ENCODE results near the gene SLC24A4. TPM values are rescaled to one million over a fixed set of nuclear protein-coding genes. Genes with fewer than 3 reads are reported as not detected.

The SLC24A4 gene
- total RNA-seq, 1 donor from 2014 or later: 0.07 TPM

DNA sequence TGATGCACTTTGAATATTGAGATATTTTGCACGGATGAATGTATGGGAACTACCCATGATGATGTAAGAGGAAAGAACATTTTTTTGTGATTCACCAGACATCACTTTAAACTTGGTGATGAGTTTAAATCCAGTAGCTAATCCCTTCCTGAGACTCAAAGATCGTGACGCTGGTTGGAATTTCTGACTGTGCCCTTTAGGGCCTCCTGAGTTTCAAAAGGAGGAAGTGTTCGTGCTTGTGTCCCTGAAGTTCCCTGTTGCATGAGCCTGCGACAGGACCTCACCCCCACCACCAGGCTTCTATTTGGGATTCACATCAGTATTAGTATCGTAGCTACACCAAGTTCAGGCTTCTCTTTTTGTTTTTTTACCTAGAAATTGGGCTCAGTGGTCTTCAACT lies 172.1 kb downstream of the SLC24A4 start:
- intact Hi-C loops (cut with micrococcal nuclease): no loop called here

DNA sequence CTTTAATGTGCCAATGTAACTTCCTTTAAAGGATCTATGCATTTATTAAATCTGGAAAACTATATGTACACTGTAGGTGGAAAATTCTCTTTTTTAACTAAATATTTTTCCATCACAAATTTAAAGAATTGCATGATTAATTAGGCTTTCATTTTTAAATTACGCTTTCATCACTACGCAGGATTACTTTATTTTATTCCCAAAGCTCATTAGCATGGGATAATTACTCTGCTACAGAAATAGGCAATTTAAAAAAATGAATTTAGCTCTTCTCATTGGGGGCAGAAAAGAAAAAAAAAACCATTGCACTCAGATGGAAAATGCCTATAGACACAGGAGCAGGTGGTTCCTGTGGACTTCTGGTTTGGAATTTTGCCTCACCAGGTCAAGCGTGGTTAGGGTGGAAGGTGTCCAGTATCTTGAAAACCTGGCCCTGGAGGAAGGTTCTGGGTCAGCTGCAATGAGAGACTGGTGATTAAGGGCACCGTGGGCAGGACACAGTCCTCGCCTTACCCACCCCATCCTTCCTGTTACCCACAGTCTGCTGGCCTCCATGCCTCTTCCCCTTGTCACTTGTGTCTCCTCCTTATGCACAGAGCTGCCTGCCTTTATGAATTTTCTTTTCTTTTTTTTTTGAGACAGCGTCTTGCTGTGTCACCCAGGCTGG lies 173.4 kb downstream of the SLC24A4 start:
- intact Hi-C loops (cut with micrococcal nuclease): no loop called here

DNA sequence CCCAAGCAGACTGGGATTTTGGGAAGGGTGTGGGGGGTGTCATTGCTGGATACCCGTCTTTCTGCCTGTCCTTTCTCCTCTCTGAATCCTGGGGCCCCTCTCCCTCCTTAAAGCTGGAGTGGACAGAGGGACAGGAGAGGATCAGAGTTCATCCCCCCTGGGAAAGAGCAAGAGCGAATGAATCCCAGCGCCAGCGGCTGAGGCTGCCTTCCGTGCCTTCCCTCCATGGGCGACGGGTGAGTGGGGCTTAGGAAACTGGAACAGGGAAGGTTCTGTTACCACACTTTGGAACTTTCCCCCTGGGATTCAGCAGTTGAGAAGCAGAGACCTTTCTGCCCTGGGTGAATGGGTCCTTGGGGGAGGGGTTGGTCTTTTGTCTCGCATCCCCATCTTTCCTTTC lies 174.4 kb downstream of the SLC24A4 start:
- intact Hi-C loops (cut with micrococcal nuclease): no loop called here

DNA sequence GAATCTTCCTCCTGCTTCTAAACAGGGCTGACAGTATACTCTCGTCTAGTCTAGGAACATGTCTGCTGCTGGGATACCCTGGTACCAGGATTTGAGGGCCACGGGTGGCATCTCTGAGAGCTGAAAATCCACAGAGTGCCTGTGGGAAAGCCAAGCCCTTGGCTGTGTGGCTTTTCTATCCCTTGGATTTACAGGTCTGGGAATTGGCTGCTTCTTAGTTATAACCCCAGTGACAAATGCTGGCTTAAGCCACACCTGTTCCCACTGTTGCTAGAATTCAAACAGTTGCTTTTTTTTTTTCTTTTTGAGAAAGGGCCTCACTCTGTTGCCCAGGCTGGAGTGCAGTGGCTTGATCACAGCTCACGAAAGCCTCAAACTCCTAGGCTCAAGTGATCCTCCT lies 176.3 kb downstream of the SLC24A4 start:
- intact Hi-C loops (cut with micrococcal nuclease): no loop called here

DNA sequence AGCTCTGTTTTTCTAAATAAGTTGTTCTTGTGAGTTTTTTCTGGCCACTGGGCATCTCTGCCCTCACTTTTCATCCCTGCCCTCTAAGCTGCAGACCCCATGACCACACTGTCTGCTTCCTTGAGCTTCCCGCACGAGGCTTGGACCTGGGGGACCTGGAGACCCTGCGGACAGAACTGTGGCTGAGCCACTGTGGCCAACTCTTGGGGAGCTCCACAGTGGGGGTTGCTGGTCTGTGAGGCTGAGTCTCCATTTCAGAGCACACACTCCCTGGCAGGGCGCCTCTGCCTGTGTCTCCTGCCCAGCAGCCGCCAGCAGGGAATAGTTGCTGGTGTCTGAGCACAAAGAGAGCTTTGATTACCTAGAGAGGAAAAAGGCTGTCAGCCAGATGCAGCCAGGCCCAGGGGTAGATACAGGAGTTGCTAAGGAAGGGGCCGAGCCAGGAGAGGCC lies 177.6 kb downstream of the SLC24A4 start:
- intact Hi-C loops (cut with micrococcal nuclease): no loop called here

DNA sequence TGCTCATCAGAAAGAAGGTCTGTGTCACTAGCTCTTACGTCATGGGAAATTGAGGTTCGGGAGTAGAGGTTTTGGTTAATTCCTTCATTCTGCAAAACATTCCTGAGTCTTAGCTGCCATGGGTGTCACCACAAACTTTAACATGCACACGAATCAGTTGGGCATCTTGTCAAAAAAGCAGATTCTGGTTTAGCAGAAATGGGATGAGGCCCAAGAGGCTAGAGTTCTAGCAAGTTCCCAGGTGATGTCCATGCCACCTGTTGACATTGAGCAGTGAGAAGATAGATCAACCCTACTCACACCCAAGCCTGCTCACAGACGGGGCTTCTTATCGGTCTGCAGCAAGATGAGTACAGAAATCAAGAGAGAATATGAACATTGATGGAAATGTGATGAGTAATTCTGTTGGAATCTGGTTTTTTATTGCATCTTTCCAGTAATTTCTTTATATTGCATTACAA lies 179.0 kb downstream of the SLC24A4 start:
- intact Hi-C loops (cut with micrococcal nuclease): no loop called here

DNA sequence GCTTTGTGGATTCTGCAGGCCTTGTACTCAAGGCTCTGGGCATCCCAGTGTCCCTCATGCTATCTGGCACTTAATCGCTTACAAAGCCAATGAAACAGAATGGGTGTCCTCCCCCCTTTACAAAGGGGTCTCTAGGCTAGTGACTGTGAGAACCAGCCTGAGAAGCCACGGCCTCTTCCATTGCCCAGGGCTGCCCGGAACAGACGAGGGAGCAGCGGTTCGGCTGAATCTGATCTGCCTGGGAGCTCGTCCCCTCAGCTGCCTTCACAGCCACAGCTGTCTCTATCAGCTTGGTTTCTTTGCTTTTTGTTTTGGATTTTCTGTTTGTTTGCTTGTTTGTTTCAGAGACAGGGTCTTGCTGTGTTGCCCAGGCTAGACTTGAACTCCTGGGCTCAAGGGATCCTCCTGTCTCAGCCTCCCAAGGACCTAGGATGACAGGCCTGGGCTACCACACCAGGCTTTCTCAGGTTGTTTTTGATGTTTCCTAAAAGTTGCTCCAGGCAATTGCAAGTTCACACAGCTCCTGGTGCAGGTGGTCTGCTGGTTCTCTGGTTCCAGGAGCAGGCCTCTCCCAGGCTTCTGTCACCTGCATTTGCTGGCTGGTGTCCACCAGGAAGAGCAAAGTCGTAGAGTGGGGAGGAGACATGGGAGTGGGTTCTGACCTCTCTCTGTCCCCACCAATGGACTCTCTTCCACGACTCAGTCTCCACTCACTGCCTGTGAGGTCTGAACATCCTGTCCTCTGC lies 179.7 kb downstream of the SLC24A4 start:
- intact Hi-C loops (cut with micrococcal nuclease): no loop called here

DNA sequence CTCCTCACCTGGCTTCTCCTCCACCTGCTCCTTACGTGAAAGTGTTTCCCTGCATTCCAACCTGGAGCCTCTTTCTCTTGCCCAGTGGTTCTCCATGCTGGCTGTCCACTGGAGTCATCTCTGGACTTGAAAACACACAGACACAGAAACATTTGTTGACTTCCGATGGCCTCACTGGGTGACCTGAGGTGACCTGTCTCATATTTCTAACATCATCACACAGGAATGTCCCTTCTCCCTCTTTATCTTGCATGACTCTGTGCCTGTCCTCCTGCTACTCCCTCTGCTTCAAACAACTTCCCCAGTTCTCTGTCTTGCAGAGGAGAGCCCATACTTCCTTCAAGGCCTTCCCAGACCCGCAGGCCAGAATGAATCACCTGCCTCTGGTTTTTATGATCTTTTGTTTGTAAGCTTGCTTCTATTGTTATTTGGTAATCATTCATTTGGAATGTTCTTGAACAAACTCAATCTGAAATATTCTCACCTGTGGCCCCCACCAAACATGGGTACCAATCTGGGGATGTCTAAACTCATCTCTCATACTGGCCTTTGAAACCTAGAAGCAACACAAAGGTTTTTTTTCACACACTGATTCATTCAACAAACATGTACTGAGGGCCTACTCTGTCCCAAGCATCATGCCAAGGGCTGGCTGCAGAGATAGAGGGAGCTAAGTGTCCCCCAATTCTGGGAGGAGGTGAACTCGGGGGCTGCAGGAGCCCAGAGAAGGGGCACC lies 181.0 kb downstream of the SLC24A4 start:
- intact Hi-C loops (cut with micrococcal nuclease): no loop called here

DNA sequence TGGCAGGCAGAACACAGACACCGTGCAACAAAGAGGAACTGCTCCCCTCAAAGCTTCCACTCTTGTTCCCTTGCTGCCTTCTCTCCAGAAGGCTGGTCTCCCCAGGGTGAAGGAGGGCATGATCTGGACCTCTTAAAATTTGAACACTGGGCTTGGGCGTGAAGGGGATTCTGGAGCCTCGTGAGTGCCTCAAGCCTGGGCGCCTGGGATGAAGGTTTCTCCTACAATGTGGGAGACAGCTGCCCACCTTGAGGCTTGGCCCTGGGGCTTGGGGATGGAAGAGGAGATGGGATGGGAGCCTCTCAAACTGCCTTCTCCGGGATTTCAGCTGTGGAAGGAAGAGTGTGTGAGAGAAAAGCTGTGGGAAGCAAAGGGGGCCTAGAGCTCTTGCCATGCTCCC lies 182.9 kb downstream of the SLC24A4 start:
- intact Hi-C loops (cut with micrococcal nuclease): no loop called here

DNA sequence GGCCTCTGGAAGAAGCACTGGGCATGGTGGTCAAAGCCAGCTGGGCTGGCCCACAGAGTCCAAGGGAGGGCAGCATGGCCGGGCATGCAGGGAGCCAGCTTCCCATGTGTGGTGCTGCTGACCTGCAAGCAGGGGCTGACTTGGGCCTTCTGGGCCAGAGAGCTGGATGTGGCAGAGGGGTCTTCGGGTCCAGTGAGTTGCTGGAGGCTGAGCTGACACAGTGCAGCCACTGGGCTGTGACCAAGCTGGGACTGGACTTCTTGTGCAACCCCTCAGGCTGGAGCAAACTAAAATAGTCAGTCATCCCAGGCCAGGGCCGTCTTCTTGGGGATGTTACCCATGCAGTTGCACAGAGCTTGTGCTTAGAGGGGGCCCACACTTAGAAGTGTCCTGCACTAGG lies 183.3 kb downstream of the SLC24A4 start:
- intact Hi-C loops (cut with micrococcal nuclease): no loop called here

DNA sequence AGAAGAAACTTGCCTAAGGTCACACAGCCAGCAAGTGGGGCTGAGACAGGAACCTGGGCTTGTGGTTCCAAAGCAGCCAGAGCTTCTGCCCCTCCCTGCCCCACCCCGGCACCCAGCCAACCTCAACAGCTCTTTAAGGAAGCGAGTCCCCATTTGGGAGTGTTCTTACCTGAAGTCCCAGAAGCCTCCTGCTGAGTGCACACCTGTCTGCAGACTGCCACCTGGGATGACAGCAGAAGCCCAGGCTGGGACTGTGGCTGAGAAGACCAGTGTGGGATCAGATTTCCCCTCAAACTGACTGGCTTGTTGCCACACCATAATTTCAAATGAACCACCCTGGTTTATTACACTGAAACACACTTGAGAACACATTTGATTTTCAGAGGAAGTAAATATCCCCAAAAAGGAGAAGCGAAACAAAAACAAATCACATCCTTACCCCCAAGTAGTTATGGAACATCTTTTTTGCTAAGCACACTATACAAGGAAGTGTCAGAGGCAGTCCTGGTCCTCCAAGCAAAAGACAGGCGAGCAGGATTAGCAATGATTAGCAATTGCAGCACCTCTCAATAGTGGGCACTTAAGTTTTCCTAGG lies 184.3 kb downstream of the SLC24A4 start:
- intact Hi-C loops (cut with micrococcal nuclease): no loop called here

DNA sequence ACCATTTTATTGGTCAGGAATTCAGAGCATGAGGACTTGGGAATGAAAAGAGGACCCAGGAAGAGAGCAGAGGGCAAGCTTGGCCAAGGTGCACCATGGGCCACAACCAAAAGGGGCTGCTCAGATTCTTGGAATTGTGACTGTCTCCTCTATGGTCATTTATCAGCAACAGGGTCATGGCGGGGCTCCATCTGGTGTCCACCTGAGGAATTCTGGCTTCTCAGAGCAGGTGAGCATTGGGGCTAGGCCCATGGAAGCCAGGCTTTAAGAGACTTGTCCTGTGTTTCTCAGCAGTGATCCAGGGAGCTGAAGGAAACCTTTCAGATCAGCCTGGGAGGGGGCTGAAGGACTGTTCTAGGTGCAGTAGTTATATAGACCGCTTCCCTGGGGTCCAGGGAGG lies 188.0 kb downstream of the SLC24A4 start:
- intact Hi-C loops (cut with micrococcal nuclease): no loop called here

DNA sequence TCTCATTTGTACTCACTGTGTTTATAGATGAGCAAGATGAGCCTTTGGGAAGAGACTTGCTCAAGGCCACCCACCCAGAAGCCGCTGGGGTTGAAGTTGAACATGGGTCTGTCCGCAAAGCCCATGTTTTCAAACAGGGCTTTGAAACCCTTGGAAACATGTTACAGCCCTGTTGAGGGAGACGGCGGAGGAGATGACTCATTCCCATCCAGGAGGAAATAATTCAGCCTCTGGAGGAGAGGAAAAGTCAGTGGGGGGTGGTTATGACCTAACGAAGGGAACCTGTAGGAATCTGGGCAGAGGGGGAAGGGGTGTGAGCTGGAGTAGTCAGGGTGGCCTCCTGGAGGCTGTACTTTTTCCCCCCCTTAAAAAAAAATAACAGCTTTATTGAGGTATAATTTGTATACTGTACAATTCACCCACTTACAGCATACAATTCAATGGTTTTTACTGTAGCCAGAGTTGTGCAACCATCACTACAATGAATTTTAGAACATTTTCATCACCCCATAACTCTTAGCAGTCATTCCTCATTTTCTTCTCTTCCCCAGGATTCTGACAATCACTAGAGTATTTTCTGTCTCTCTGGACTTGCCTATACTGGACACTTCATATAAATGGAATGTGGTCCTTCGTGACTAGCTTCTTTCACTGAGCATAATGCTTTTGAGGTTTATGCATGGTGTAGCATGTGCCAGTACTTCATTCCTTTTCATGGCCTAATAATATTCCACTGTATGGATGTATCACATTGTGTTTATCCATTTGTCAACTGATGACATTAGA lies 188.7 kb downstream of the SLC24A4 start:
- intact Hi-C loops (cut with micrococcal nuclease): no loop called here

DNA sequence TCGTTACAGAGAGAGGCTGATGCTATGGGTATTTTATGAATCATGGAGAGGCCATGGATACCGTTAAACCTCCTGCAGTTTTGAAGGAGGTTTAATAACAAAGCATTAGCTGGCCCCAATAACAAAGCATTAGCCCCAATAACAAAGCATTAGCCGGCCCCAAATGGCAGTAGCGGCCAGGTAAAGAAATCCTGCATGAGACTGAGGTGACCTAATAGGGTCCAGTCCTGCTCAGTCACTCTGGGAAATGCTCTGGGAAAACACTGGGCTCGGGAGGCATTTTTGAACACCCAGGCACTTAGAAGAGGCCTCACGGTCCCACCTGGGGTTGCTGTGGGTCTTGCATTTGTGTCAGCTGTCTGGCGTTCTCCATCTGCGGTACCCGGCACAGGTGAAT lies 189.8 kb downstream of the SLC24A4 start:
- intact Hi-C loops (cut with micrococcal nuclease): no loop called here

DNA sequence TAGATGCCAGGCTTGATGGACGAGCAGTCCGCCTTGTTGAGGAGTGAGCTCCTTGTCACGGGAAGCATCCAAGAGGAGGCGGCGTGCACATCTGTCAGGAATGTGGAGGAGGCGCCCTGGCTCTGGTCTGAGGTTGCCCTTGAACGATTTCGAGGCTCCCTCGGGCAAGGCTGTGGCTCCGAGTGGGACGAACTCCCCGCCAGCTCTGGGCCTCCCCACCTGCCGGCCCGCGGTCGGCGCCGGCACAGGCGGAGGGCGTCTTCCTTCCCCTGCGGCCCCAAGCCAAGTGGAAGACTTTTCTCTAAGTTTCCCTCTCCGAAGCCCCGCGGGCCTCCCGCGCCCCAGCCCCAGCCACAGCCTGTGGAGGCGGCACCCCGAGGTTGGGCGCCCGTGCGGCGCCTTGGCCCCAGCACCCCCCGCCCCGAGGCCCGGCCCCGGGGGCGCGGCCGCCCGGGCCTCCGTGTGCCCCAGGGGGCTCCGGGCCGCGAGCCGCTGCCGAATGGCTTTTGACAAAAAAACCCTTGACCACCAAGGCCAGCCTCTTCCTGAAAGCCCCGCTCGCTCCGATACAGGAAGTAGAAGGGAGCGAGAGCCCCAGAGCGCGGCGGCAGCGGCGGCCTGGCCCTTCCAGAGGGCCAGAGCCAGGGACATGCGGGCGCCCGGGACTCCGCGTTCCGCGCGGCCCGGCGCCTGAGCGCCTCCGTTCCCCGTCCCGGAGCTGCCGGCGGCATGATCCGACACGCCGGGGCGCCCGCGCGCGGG lies 190.4 kb downstream of the SLC24A4 start, which contains the start of gene RIN3:
TSS of gene RIN3 (plus strand) at position 578 of the 762 bp plus-strand sequence. CDS start at position 730, 152 bp downstream.
- intact Hi-C loops (cut with micrococcal nuclease): no loop called here

DNA sequence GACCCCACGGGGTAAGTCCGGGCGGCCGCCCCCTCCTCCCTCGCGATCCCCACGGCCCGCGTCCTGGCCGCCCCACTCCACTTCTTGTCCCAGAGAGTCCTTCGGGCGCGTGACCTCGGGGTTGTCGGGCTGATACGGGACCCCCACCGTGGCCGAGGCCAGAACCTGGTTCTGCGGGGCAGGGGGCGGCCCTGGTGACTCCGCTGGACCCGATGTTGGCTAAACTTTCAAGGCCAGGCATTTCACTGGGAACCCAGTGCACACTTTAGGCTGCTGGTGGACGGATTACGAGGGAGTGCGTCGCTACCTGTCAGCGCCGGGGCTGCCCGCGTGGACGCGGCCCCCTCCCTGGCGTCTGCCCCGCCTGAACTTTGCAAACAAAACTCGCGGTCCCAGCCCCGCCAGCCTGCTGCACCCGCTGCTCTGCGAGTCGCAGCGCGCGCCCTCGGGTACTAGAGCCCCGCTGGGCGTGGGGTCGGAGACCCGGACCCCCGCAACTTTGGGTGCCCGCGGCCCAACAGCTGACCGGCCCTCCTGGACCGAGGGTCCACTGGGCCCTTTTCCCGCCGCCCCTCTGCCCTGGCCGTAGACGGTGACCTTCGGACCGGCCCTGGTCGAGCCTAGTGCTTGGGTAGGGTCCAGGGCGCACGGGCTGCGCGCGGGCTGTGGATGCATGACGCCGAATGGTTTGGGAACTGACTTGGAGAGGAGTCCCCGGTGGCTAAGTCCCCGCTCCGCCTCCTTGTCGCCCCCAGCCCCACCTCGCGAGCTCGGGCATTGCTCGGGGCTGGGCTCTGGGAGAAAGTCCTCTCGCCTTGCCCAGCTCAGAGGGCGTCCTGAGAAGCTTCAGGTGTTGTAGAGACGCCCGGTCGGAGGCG lies 191.2 kb downstream of the SLC24A4 start:
- intact Hi-C loops (cut with micrococcal nuclease): no loop called here

DNA sequence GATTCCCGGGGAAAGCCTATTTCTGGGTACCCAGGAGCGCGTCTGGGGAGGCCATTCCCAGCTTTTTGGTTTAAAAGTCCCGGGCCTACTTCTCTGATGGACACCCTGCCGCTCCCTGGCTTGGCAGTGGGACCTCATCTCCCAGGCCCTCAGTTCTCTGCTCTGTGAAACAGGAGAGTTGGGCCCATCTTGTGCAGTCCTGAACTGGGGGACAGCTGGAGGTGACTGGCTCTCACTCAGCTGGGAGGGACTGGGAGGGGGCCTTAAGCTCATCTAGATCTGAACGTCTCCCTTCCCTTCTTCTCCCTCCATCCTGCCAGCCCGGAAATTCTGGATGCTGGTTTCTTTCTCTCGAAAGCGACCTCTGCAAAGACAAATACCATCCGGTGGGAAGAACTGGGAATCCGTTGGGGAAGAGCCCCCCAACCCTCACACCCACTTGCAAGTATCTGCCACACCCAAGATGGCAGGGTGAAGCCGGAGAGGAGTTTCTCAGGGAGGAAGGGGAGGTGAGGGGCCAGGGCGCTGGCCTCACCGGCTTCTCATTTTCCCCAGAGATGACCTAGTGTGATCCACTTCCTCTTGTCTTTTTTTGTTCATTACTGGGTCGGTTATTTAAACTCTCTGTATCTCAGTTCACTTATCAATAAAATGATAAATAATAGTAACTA lies 192.0 kb downstream of the SLC24A4 start:
- intact Hi-C loops (cut with micrococcal nuclease): no loop called here

DNA sequence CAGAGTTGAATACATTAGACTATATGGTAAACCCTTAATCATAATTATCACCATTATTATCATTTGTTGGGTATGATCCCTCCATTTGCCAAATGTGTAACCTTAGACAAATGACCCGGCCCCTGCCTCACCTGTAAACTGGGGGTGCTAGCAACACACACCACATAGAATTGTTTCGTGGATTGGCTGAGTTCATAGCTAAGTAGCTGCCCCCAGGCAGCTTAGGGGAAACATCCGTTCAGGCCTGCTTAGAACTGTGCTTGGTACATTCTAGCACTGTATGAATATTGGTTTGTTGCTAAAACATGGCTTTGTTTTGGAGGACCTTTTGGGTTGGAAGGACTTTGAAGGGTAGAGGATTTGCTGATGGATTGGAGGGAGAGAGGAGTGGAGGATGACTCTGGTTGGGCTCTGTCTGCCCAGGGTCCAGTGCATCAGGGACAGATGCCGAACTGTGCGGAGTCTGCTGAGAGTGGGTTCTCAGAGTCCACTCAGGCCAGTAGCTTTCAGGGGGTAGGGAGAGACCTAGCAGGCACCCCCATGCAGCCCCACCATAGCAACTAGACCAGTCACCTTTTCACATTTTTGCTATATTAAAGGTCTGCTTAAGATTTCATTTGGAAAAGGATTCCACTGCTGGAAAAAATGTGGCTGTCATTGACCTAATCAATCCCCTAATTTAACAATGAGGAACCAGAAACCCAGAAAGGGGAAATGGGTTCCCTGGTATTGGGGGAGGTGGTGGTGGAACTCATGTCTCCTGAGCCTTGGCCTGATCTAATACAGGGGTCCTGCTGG lies 192.8 kb downstream of the SLC24A4 start:
- intact Hi-C loops (cut with micrococcal nuclease): no loop called here
